IMR-90 (cell line): ENCODE results near the gene SCYGR6. TPM values are rescaled to one million over a fixed set of nuclear protein-coding genes. Genes with fewer than 3 reads are reported as not detected.
"Not testable (repeated sequence)": the region's sequence is repeated elsewhere in the genome, so short reads cannot be mapped to it uniquely, and the experiment has no call there.

Experiments used
- ATAC-seq: fragments of 200-7000 bp; cut with Tn5 transposase; 2 replicates; pipeline ENCODE4 v1.9.1; 2020; ENCODE audit warnings: low read depth, mild to moderate bottlenecking, moderate library complexity
- BruUV-seq: library from RNA; stranded (reverse); fragments of 400-500 nt; replicated peaks from 2 replicates; lab custom pipeline; 2021; lab: Mats Ljungman, UMichigan
- CTCF ChIA-PET: fragments of 300-600 bp; formaldehyde crosslinking; extraction: SDS; loops from one replicate; lab custom pipeline; 2021; ENCODE audit warnings: antibody characterized with exemption; lab: Yijun Ruan, JAX
- POLR2A ChIA-PET: fragments of 300-600 bp; sonication (Branson Sonifier 250); formaldehyde crosslinking; loops from one replicate; lab custom pipeline; 2022; ENCODE audit warnings: antibody characterized with exemption; ENCODE audit not compliant: unreplicated experiment; lab: Charles Lee
- DNase-seq: peaks from one replicate; pipeline ENCODE4 v3.0.0; 2013
- H2AFZ ChIP-seq: replicated peaks from 2 replicates; pipeline ENCODE3; 2013; ENCODE audit warnings: low read length, mild to moderate bottlenecking; ENCODE audit not compliant: poor library complexity
- H2AK5ac ChIP-seq: 2 replicates; pipeline ENCODE4 v1.6.1; 2013; ENCODE audit warnings: low read depth, low read length, inconsistent platforms
- H2AK9ac ChIP-seq: replicated peaks from 2 replicates; pipeline ENCODE3; 2013; ENCODE audit warnings: mild to moderate bottlenecking, low read depth, low read length, moderate library complexity; ENCODE audit not compliant: poor library complexity
- H2BK120ac ChIP-seq: 2 replicates; pipeline ENCODE4 v1.6.1; 2013; ENCODE audit warnings: low read depth, low read length, inconsistent platforms
- H2BK15ac ChIP-seq: 3 replicates; pipeline ENCODE4 v1.6.1; 2013; ENCODE audit warnings: low read depth, low read length, inconsistent platforms
- H2BK20ac ChIP-seq: 2 replicates; pipeline ENCODE4 v1.6.1; 2013; ENCODE audit warnings: low read depth, mild to moderate bottlenecking, inconsistent platforms, low read length, moderate library complexity
- H2BK5ac ChIP-seq: 2 replicates; pipeline ENCODE4 v1.6.1; 2013; ENCODE audit warnings: mild to moderate bottlenecking, low read depth, low read length, inconsistent platforms; ENCODE audit not compliant: poor library complexity, severe bottlenecking
- H3K14ac ChIP-seq: replicated peaks from 2 replicates; pipeline ENCODE4 v1.6.1; 2013; ENCODE audit warnings: low read depth, low read length, inconsistent platforms
- H3K18ac ChIP-seq: 2 replicates; pipeline ENCODE4 v1.6.1; 2013; ENCODE audit warnings: low read depth, low read length, control low read depth
- H3K23ac ChIP-seq: 2 replicates; pipeline ENCODE4 v1.6.1; 2013; ENCODE audit warnings: low read depth, low read length, inconsistent platforms
- H3K27ac ChIP-seq: 2 replicates; pipeline ENCODE4 v1.5.1; 2013; ENCODE audit warnings: mild to moderate bottlenecking, control low read depth, low read length; ENCODE audit not compliant: insufficient read depth
- H3K27me3 ChIP-seq: 2 replicates; pipeline ENCODE4 v1.6.1; 2013; ENCODE audit warnings: low read length; ENCODE audit not compliant: control insufficient read depth, insufficient read depth
- H3K36me3 ChIP-seq: 2 replicates; pipeline ENCODE4 v1.6.1; 2013; ENCODE audit warnings: low read length, mixed read lengths; ENCODE audit not compliant: control insufficient read depth, insufficient read depth
- H3K4ac ChIP-seq: 2 replicates; pipeline ENCODE4 v1.6.1; 2013; ENCODE audit warnings: low read depth, low read length, inconsistent platforms
- H3K4me1 ChIP-seq: 2 replicates; pipeline ENCODE4 v1.6.1; 2013; ENCODE audit warnings: low read length, mixed read lengths; ENCODE audit not compliant: control insufficient read depth, insufficient read depth
- H3K4me2 ChIP-seq: 2 replicates; pipeline ENCODE4 v1.6.1; 2013; ENCODE audit warnings: low read depth, mild to moderate bottlenecking, control low read depth, low read length, moderate library complexity
- H3K4me3 ChIP-seq: 2 replicates; pipeline ENCODE4 v1.5.1; 2013; ENCODE audit warnings: low read depth, mild to moderate bottlenecking, control low read depth, low read length, moderate library complexity; ENCODE audit not compliant: insufficient read depth
- H3K56ac ChIP-seq: 2 replicates; pipeline ENCODE4 v1.6.1; 2013; ENCODE audit warnings: low read length, inconsistent platforms; ENCODE audit not compliant: insufficient read depth; ENCODE audit errors: extremely low read depth
- H3K79me1 ChIP-seq, 2 experiments: 2 replicates each; pipeline ENCODE4 v1.6.1; 2013; ENCODE audit warnings: low read length in 2 of 2, inconsistent platforms in 1 of 2, low read depth in 1 of 2
- H3K9ac ChIP-seq: 2 replicates; pipeline ENCODE4 v1.6.1; 2013; ENCODE audit warnings: low read depth, low read length, control low read depth
- H3K9me1 ChIP-seq: 2 replicates; pipeline ENCODE4 v1.6.1; 2013; ENCODE audit warnings: low read length, inconsistent platforms; ENCODE audit not compliant: insufficient read depth
- H3K9me3 ChIP-seq: 2 replicates; pipeline ENCODE4 v1.6.1; 2013; ENCODE audit warnings: low read length; ENCODE audit not compliant: control insufficient read depth, insufficient read depth
- H4K20me1 ChIP-seq: 2 replicates; pipeline ENCODE4 v1.6.1; 2013; ENCODE audit warnings: low read length, inconsistent platforms; ENCODE audit not compliant: insufficient read depth
- H4K5ac ChIP-seq: 2 replicates; pipeline ENCODE4 v1.6.1; 2013; ENCODE audit warnings: mild to moderate bottlenecking, low read depth, low read length, control low read depth
- H4K8ac ChIP-seq, 2 experiments: 2 replicates each; pipeline ENCODE4 v1.6.1; 2013; ENCODE audit warnings: low read depth in 2 of 2, low read length in 2 of 2, control low read depth in 1 of 2, inconsistent platforms in 1 of 2
- H4K91ac ChIP-seq: 2 replicates; pipeline ENCODE4 v1.6.1; 2013; ENCODE audit warnings: low read depth, low read length, inconsistent platforms; ENCODE audit not compliant: insufficient read depth
- WGBS, 2 experiments: methylation state at CpG; one replicate each; pipeline versions ENCODE4 v1.1.5 to v1.1.7; 2013; ENCODE audit warnings: missing lambda C conversion rate in 2 of 2; ENCODE audit not compliant: insufficient read length in 1 of 2; ENCODE audit errors: extremely low coverage in 2 of 2; 5-methylcytosine and 5-hydroxymethylcytosine counted together
- dilution Hi-C: fragments of 300-500 bp; cut with HindIII; formaldehyde crosslinking; loops from one replicate; pipeline ENCODE4 v1.14.3; 2018; ENCODE audit warnings: low sequenced_read_pairs; ENCODE audit not compliant: unreplicated experiment
- in situ Hi-C: fragments of 300-500 bp; cut with MboI; formaldehyde crosslinking; loops from 3 replicates; pipeline ENCODE4 v1.14.3; 2019; ENCODE audit warnings: low sequenced_read_pairs, inconsistent platforms, mixed read lengths
- intact Hi-C: fragments of 100-400 bp; cut with micrococcal nuclease; formaldehyde crosslinking; loops from 2 replicates; pipeline ENCODE4 v1.10.0; 2022
- polyA plus RNA-seq, 3 experiments: library from polyadenylated mRNA; depleted of rRNA; stranded (reverse); fragments of >200 nt; gene quantifications; 2 replicates each; pipeline ENCODE4 v1.2.3, GENCODE V29; 2012; ENCODE audit warnings: low replicate concordance in 1 of 3
- total RNA-seq: library from RNA; depleted of rRNA; stranded (reverse); fragments of >200 nt; gene quantifications from 2 replicates; pipeline ENCODE4 v1.2.3, GENCODE V29; 2012

SCYGR6 gene
- total and polyA plus RNA-seq, 2 of the 4 experiments (the other 2 are of a cell fraction), result not detected

GRCh38 chr2:227756261-227756660, 31.7 kb upstream of the SCYGR6 start:
- H2BK15ac ChIP-seq, H4K20me1 ChIP-seq, H3K27me3 ChIP-seq, H3K9me3 ChIP-seq, H3K36me3 ChIP-seq, H3K14ac ChIP-seq, intact Hi-C loops, H3K79me1 ChIP-seq, H2BK120ac ChIP-seq, H3K9ac ChIP-seq, H4K91ac ChIP-seq, DNase-seq, H2BK20ac ChIP-seq, H3K18ac ChIP-seq, H3K4me2 ChIP-seq, in situ Hi-C loops, H3K23ac ChIP-seq, H3K4me3 ChIP-seq, H2BK5ac ChIP-seq, ATAC-seq, H3K56ac ChIP-seq, H4K8ac ChIP-seq, H2AK9ac ChIP-seq, H2AFZ ChIP-seq, H3K9me1 ChIP-seq, H3K4me1 ChIP-seq, H2AK5ac ChIP-seq, H3K4ac ChIP-seq, BruUV-seq, H4K5ac ChIP-seq, dilution Hi-C loops, H3K27ac ChIP-seq: not testable (repeated sequence)
- 100% methylated on average over 2 of the region's 4 CpGs; no CpG with 5 or more reads in 1 of the 2 experiments for WGBS, 2 experiments
- ChIA-PET CTCF (interaction anchor here (0.6 kb wide), 1 partner anchor 336 kb away, joined by 4 read pairs; no protein-coding TSS in a partner anchor), POLR2A (interaction anchor here (0.6 kb wide), 1 partner anchor 10 kb away, joined by 7 read pairs; no protein-coding TSS in a partner anchor)
